ENCODE results near the gene EYA2.

DNA sequence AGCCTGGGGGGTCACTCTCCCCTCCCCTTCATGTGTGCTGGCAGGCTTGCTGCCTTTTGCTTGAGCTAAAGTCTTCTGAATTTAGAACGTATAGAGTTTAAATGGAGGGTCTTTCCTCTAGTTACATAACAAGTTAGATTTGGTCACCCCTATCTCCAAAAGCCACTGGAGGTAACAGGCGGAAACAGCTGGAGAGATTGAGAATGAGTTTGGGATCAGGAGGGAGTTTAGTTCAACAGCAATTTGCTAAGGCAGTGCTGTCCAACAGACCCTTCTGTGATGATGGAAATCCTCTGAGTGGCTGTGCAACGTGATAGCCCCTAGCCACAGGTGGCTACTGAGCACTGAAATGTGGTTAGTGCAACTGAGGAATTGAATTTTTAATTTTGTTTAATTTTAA, 132.8 kb downstream of the EYA2 start:
- TF ChIP-seq SP1 (IDR thresholded peaks at IDR 0.05) (no peak), FOXA1 (IDR thresholded peaks at IDR 0.05) (no peak), FOXK2 (IDR thresholded peaks at IDR 0.05) (no peak), FOXM1 (IDR thresholded peaks at IDR 0.05; ENCODE audit: borderline replicate concordance) (no peak)
- TF ChIP-seq, protein P1, sequence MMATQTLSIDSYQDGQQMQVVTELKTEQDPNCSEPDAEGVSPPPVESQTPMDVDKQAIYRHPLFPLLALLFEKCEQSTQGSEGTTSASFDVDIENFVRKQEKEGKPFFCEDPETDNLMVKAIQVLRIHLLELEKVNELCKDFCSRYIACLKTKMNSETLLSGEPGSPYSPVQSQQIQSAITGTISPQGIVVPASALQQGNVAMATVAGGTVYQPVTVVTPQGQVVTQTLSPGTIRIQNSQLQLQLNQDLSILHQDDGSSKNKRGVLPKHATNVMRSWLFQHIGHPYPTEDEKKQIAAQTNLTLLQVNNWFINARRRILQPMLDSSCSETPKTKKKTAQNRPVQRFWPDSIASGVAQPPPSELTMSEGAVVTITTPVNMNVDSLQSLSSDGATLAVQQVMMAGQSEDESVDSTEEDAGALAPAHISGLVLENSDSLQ (IDR thresholded peaks at IDR 0.05): no peak

All from HEK293T (cell line).